GM12801 (cell line): ENCODE measurements around the gene SNAPIN.

Experiments used
- TF ChIP-seq, protein P1 (sequence below): IDR thresholded peaks from one replicate; pipeline ENCODE4 v1.5.1; 2011; ENCODE audit warnings: control low read depth; ENCODE audit not compliant: insufficient read length; ENCODE audit errors: extremely low read depth

Gene SNAPIN

DNA sequence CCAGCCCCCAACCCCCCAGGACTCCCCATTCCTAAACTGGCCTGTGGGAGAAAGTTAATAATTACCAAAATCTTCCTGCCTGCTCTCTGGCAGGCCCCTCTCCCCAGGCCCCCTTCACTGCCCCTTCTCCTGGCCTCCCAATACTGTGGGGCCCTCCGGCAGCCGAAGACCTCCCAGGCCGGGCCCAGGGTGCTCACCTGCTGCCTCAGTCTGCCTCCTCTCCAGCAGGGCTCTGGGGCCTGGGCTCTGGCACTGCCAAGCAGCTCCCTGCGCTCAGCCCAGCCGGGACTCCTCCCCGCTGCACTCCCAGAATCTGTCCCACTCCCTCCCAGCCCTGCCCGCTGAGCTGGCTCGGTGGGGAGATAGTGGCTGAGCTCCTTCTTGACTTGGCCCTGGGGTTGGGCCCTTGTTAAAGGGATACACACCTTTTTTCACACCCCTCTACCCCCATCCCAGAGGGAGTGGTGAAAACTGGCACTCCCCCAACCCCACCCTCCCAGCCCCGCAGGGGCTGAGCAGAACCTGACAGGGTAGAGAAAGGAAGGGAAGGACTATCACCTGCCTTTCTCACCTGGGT, 45.7 kb upstream of the SNAPIN start, which contains the start of gene S100A16:
Gene S100A16, minus strand, starts transcription at position 383 of the 577 bp plus-strand sequence. CDS start 4,986 bp downstream, outside the sequence.
- TF ChIP-seq, protein P1, sequence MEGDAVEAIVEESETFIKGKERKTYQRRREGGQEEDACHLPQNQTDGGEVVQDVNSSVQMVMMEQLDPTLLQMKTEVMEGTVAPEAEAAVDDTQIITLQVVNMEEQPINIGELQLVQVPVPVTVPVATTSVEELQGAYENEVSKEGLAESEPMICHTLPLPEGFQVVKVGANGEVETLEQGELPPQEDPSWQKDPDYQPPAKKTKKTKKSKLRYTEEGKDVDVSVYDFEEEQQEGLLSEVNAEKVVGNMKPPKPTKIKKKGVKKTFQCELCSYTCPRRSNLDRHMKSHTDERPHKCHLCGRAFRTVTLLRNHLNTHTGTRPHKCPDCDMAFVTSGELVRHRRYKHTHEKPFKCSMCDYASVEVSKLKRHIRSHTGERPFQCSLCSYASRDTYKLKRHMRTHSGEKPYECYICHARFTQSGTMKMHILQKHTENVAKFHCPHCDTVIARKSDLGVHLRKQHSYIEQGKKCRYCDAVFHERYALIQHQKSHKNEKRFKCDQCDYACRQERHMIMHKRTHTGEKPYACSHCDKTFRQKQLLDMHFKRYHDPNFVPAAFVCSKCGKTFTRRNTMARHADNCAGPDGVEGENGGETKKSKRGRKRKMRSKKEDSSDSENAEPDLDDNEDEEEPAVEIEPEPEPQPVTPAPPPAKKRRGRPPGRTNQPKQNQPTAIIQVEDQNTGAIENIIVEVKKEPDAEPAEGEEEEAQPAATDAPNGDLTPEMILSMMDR = no peak

DNA sequence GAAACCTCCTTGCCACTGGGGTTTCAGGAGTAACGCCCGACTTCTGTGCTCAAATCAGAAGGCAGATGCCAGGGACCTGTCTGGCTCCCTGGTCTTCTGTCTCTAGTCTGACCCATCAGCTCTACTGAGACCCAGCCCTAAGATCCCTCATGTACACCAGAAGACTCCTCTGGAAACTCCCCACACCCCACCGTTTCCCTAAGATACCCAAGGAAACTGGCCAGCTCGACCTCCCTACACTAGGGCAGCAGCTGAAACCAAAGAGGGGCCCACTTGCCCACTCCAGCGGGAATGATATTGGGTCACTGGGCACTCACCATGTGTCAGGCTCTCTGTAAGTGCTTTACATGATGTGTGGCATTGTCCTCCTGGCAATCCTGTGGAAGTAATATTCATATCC, 45.1 kb upstream of the SNAPIN start:
- TF ChIP-seq, protein P1 = no peak

DNA sequence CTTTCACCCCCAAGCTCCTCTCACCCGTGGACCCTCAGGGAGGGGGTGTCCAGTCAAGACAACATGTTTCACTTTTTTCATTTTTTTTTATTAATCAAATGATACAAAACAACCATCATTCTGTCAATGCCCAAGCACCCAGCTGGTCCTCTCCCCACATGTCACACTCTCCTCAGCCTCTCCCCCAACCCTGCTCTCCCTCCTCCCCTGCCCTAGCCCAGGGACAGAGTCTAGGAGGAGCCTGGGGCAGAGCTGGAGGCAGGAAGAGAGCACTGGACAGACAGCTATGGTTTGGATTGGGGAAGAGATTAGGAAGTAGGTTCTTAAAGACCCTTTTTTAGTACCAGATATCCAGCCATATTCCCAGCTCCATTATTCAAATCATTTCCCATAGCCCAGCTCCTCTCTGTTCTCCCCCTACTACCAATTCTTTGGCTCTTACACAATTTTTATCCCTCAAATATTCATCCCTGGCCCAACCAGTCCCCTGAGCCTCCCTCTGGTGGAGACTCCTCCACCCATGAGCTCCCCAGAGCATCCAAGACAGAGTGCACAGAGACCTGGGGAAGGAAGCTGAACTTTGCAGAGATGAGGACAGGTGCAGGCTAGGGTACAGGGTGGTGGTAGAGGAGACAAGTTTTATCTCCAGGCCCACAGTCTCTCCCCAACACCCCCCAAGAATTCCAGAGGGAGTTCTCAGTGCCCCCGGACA, 44.2 kb upstream of the SNAPIN start:
- TF ChIP-seq, protein P1 = no peak

DNA sequence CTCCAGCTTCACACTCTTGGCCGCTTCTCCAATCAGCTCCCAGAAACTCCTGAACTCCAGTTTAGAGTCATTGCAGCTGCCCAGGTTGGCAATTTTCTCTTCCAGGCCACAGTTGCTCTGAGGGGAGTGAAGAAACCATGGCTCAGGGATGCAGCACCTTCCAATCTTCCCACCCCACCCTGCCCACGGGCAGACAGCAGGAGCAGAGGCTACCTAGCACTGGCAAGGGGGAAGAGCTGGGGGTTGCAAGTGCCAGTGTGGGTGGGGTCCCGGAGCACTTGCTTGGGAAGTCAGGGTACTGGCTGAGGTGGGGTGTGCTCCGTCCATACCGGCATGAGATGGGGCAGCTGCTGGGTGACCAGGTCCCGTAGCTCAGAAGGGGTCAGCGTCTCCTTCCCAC, 43.6 kb upstream of the SNAPIN start:
- TF ChIP-seq, protein P1 = no peak

DNA sequence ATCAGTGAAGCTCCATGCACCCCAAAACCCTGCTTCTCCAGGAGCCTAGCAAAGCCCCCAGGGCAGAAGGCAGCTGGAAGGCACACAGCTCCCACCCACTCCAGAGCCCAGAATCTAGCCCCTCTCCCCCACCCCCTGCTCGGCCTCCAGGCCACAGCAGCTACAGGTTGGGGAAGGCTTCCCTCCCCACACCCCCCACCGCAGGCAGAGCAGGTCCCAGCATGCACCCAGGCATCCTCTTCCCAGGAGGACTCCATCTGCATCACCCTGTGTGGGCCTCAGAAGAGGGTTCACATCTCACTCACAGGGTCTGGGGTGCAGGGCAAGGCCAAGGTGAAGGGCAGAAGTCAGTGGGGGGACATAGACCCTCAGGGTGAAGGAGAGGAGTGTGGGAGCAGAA, 43.1 kb upstream of the SNAPIN start:
- TF ChIP-seq, protein P1 = no peak

DNA sequence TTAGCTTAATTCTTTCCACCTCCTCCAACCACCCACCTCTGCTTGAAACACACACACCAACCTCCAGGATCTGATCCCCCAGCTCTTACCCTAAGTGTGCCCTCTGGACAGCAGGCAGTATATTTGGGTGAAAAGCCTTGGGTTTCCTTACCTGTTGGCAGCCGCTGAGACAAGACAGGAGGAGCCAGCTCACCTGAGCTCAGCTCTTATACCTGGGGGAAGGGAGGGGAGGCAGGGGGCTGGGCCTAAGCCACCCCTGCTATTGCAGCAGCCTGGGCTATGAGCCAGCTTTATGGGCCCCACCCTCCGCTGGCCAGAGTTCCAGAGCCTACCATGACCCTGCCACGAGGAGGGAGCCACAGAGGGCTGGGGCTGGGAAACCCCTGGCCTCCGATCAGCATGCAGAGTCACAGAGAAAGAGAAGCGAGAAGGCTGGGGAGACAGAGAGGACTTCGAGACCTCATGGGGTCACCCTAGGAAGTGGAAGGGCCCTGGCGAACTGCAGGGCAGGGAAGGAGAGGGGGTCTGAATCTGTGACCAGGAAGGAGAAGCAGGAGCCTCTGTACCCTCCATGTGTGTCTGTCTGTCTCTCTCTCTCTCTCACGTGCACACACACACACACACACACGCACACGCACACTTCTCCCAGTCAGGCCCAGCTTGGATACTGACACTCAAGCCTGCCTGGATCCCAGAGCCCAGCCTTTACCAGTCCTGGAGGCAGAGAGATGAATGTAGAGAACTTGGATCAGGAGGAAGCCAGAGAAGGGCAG, 42.2 kb upstream of the SNAPIN start, which contains the start of gene S100A14:
Gene S100A14, minus strand, starts transcription at position 182 of the 773 bp plus-strand sequence. CDS start 467 bp downstream, outside the sequence.
- TF ChIP-seq, protein P1 = no peak

DNA sequence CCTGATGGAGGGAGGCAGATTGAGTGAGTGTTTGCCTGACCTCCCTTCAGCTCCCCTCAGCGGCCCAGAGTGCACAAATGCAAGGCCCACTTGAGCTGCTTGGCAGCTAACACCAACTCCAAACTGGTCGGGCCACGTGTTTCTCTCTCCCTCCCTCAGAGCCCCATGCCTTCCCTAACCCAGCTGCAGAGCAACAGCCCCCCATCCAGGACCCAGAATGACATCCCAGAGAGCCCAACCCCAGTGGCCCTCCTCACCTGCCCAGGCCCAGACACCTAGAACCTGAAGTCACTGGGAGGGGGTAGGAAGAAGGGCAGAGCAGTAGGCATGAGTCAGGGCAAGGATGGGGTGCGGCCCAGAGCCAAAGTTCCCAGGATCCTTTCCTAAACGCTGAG, 41.6 kb upstream of the SNAPIN start:
- TF ChIP-seq, protein P1 = no peak
